G401 (cell line): ENCODE results near the gene RPL11. TPM values are rescaled to one million over a fixed set of nuclear protein-coding genes. Genes with fewer than 3 reads are reported as not detected.
"Not testable (repeated sequence)": the region's sequence is repeated elsewhere in the genome, so short reads cannot be mapped to it uniquely, and the experiment has no call there.

ENCODE experiments used
- DNase-seq: peaks from one replicate; pipeline ENCODE4 v3.0.0-alpha.2; 2015; ENCODE audit warnings: low spot score
- in situ Hi-C: cut with HindIII; loops from 2 replicates; pipeline ENCODE4 v1.10.0; 2016; ENCODE audit warnings: low sequenced_read_pairs, mixed read lengths
- total RNA-seq: library from RNA; depleted of rRNA; stranded (reverse); fragments of >200 nt; shearing (Covaris generic); gene quantifications from 2 replicates; pipeline ENCODE4 v1.2.3, GENCODE V29; 2014; rRNA removed

RPL11 gene
- total RNA-seq, 1 experiment from 2014 or later = 873 TPM

- DNase-seq = no peak
- in situ Hi-C loops = no loop called here
Measured at GRCh38 chr1:23720256-23720995, 28.8 kb downstream of the RPL11 start.

GRCh38 chr1:23722652-23723051, 31.0 kb downstream of the RPL11 start:
- in situ Hi-C loops = no loop called here
- no peak for DNase-seq

- DNase-seq = no peak
Measured at GRCh38 chr1:23726686-23727085, 35.1 kb downstream of the RPL11 start.

GRCh38 chr1:23727362-23727811, 35.8 kb downstream of the RPL11 start:
- in situ Hi-C loops = no loop called here
- DNase-seq = no peak

More at GRCh38 chr1:23726686-23727085, 35.1 kb downstream of the RPL11 start:
- in situ Hi-C loops = no loop called here

GRCh38 chr1:23732363-23733224, 41.0 kb downstream of the RPL11 start:
- in situ Hi-C loops = no loop called here
- DNase-seq = no peak

GRCh38 chr1:23733281-23733680, 41.7 kb downstream of the RPL11 start:
- DNase-seq, in situ Hi-C loops: not testable (repeated sequence)

GRCh38 chr1:23736437-23737134, 45.0 kb downstream of the RPL11 start:
- in situ Hi-C loops = no loop called here
- no peak for DNase-seq

- no peak for DNase-seq
- in situ Hi-C loops = no loop called here
Measured at GRCh38 chr1:23741609-23742008, 50.0 kb downstream of the RPL11 start.

- no peak for DNase-seq
- in situ Hi-C loops = no loop called here
Measured at GRCh38 chr1:23742670-23743286, 51.2 kb downstream of the RPL11 start.

GRCh38 chr1:23743287-23744152, 51.9 kb downstream of the RPL11 start, which contains the start of gene ELOA:
TSS of gene ELOA (plus strand) at chr1:23743471. CDS start at chr1:23743504, 33 bp downstream.
- in situ Hi-C loops = no loop called here

GRCh38 chr1:23745515-23745914, 53.9 kb downstream of the RPL11 start:
- DNase-seq = peak; percentile 55
- in situ Hi-C loops = no loop called here

More at GRCh38 chr1:23743287-23744152, 51.9 kb downstream of the RPL11 start, which contains the start of gene ELOA:
- peak; percentile 71 for DNase-seq

Other genes starting within 250 kb of the RPL11 start
- gene ASAP3, start 207.6 kb upstream of the RPL11 start, total RNA-seq = 49.3 and 59.4 TPM in 2 replicates
- gene E2F2, start 160.6 kb upstream of the RPL11 start, total RNA-seq = 8.4 and 11.7 TPM in 2 replicates
- gene ID3, start 132.3 kb upstream of the RPL11 start, total RNA-seq = 1,524 and 1,844 TPM in 2 replicates
- gene ELOA, start 51.7 kb downstream of the RPL11 start, total RNA-seq = 54.7 and 70.7 TPM in 2 replicates
- gene PITHD1, start 86.6 kb downstream of the RPL11 start, total RNA-seq = 83.1 and 104 TPM in 2 replicates
- 99.8 and 119 TPM in 2 replicates for gene LYPLA2, start 99.3 kb downstream of the RPL11 start, total RNA-seq
- 44.8 and 52.7 TPM in 2 replicates for gene GALE, start 108.9 kb downstream of the RPL11 start, total RNA-seq
- gene HMGCL, start 133.6 kb downstream of the RPL11 start, total RNA-seq = 52.9 and 55.8 TPM in 2 replicates
- 79.4 and 84.1 TPM in 2 replicates for gene FUCA1, start 176.5 kb downstream of the RPL11 start, total RNA-seq
- not detected in 2 replicates for gene CNR2, start 221.6 kb downstream of the RPL11 start, total RNA-seq